IMR-90 (cell line): ENCODE results near the gene CAMK2G. TPM values are rescaled to one million over a fixed set of nuclear protein-coding genes. Genes with fewer than 3 reads are reported as not detected.

Experiments used
- ATAC-seq: fragments of 200-7000 bp; cut with Tn5 transposase; 2 replicates; pipeline ENCODE4 v1.9.1; 2020; ENCODE audit warnings: low read depth, mild to moderate bottlenecking, moderate library complexity
- BruUV-seq: library from RNA; stranded (reverse); fragments of 400-500 nt; replicated peaks from 2 replicates; lab custom pipeline; 2021; lab: Mats Ljungman, UMichigan
- CTCF ChIA-PET: fragments of 300-600 bp; formaldehyde crosslinking; extraction: SDS; loops from one replicate; lab custom pipeline; 2021; ENCODE audit warnings: antibody characterized with exemption; lab: Yijun Ruan, JAX
- POLR2A ChIA-PET: fragments of 300-600 bp; sonication (Branson Sonifier 250); formaldehyde crosslinking; loops from one replicate; lab custom pipeline; 2022; ENCODE audit warnings: antibody characterized with exemption; ENCODE audit not compliant: unreplicated experiment; lab: Charles Lee
- DNase-seq: peaks from one replicate; pipeline ENCODE4 v3.0.0; 2013
- H2AFZ ChIP-seq: replicated peaks from 2 replicates; pipeline ENCODE3; 2013; ENCODE audit warnings: low read length, mild to moderate bottlenecking; ENCODE audit not compliant: poor library complexity
- H2AK5ac ChIP-seq: 2 replicates; pipeline ENCODE4 v1.6.1; 2013; ENCODE audit warnings: low read depth, low read length, inconsistent platforms
- H2AK9ac ChIP-seq: replicated peaks from 2 replicates; pipeline ENCODE3; 2013; ENCODE audit warnings: mild to moderate bottlenecking, low read depth, low read length, moderate library complexity; ENCODE audit not compliant: poor library complexity
- H2BK120ac ChIP-seq: 2 replicates; pipeline ENCODE4 v1.6.1; 2013; ENCODE audit warnings: low read depth, low read length, inconsistent platforms
- H2BK15ac ChIP-seq: 3 replicates; pipeline ENCODE4 v1.6.1; 2013; ENCODE audit warnings: low read depth, low read length, inconsistent platforms
- H2BK20ac ChIP-seq: 2 replicates; pipeline ENCODE4 v1.6.1; 2013; ENCODE audit warnings: low read depth, mild to moderate bottlenecking, inconsistent platforms, low read length, moderate library complexity
- H2BK5ac ChIP-seq: 2 replicates; pipeline ENCODE4 v1.6.1; 2013; ENCODE audit warnings: mild to moderate bottlenecking, low read depth, low read length, inconsistent platforms; ENCODE audit not compliant: poor library complexity, severe bottlenecking
- H3K14ac ChIP-seq: replicated peaks from 2 replicates; pipeline ENCODE4 v1.6.1; 2013; ENCODE audit warnings: low read depth, low read length, inconsistent platforms
- H3K18ac ChIP-seq: 2 replicates; pipeline ENCODE4 v1.6.1; 2013; ENCODE audit warnings: low read depth, low read length, control low read depth
- H3K23ac ChIP-seq: 2 replicates; pipeline ENCODE4 v1.6.1; 2013; ENCODE audit warnings: low read depth, low read length, inconsistent platforms
- H3K27ac ChIP-seq: 2 replicates; pipeline ENCODE4 v1.5.1; 2013; ENCODE audit warnings: mild to moderate bottlenecking, control low read depth, low read length; ENCODE audit not compliant: insufficient read depth
- H3K27me3 ChIP-seq: 2 replicates; pipeline ENCODE4 v1.6.1; 2013; ENCODE audit warnings: low read length; ENCODE audit not compliant: control insufficient read depth, insufficient read depth
- H3K36me3 ChIP-seq: 2 replicates; pipeline ENCODE4 v1.6.1; 2013; ENCODE audit warnings: low read length, mixed read lengths; ENCODE audit not compliant: control insufficient read depth, insufficient read depth
- H3K4ac ChIP-seq: 2 replicates; pipeline ENCODE4 v1.6.1; 2013; ENCODE audit warnings: low read depth, low read length, inconsistent platforms
- H3K4me1 ChIP-seq: 2 replicates; pipeline ENCODE4 v1.6.1; 2013; ENCODE audit warnings: low read length, mixed read lengths; ENCODE audit not compliant: control insufficient read depth, insufficient read depth
- H3K4me2 ChIP-seq: 2 replicates; pipeline ENCODE4 v1.6.1; 2013; ENCODE audit warnings: low read depth, mild to moderate bottlenecking, control low read depth, low read length, moderate library complexity
- H3K4me3 ChIP-seq: 2 replicates; pipeline ENCODE4 v1.5.1; 2013; ENCODE audit warnings: low read depth, mild to moderate bottlenecking, control low read depth, low read length, moderate library complexity; ENCODE audit not compliant: insufficient read depth
- H3K56ac ChIP-seq: 2 replicates; pipeline ENCODE4 v1.6.1; 2013; ENCODE audit warnings: low read length, inconsistent platforms; ENCODE audit not compliant: insufficient read depth; ENCODE audit errors: extremely low read depth
- H3K79me1 ChIP-seq, 2 experiments: 2 replicates each; pipeline ENCODE4 v1.6.1; 2013; ENCODE audit warnings: low read length in 2 of 2, inconsistent platforms in 1 of 2, low read depth in 1 of 2
- H3K9ac ChIP-seq: 2 replicates; pipeline ENCODE4 v1.6.1; 2013; ENCODE audit warnings: low read depth, low read length, control low read depth
- H3K9me1 ChIP-seq: 2 replicates; pipeline ENCODE4 v1.6.1; 2013; ENCODE audit warnings: low read length, inconsistent platforms; ENCODE audit not compliant: insufficient read depth
- H3K9me3 ChIP-seq: 2 replicates; pipeline ENCODE4 v1.6.1; 2013; ENCODE audit warnings: low read length; ENCODE audit not compliant: control insufficient read depth, insufficient read depth
- H4K20me1 ChIP-seq: 2 replicates; pipeline ENCODE4 v1.6.1; 2013; ENCODE audit warnings: low read length, inconsistent platforms; ENCODE audit not compliant: insufficient read depth
- H4K5ac ChIP-seq: 2 replicates; pipeline ENCODE4 v1.6.1; 2013; ENCODE audit warnings: mild to moderate bottlenecking, low read depth, low read length, control low read depth
- H4K8ac ChIP-seq, 2 experiments: 2 replicates each; pipeline ENCODE4 v1.6.1; 2013; ENCODE audit warnings: low read depth in 2 of 2, low read length in 2 of 2, control low read depth in 1 of 2, inconsistent platforms in 1 of 2
- H4K91ac ChIP-seq: 2 replicates; pipeline ENCODE4 v1.6.1; 2013; ENCODE audit warnings: low read depth, low read length, inconsistent platforms; ENCODE audit not compliant: insufficient read depth
- BHLHE40 ChIP-seq: fragments of 150-350 bp; IDR thresholded peaks from 2 replicates; pipeline ENCODE4 v1.6.1; 2016; ENCODE audit warnings: mild to moderate bottlenecking, low read depth, low read length
- CEBPB ChIP-seq: IDR thresholded peaks from 2 replicates; pipeline ENCODE4 v1.6.1; 2012; ENCODE audit warnings: low read depth, low read length, improper control_type of control experiment
- CHD1 ChIP-seq: IDR thresholded peaks from 2 replicates; pipeline ENCODE4 v1.6.1; 2012; ENCODE audit warnings: low read depth, low read length, improper control_type of control experiment
- MAFK ChIP-seq: IDR thresholded peaks from 2 replicates; pipeline ENCODE4 v1.6.1; 2012; ENCODE audit warnings: low read depth, low read length, improper control_type of control experiment
- MAZ ChIP-seq: IDR thresholded peaks from 2 replicates; pipeline ENCODE4 v1.6.1; 2012; ENCODE audit warnings: low read depth, mild to moderate bottlenecking, low read length, improper control_type of control experiment, moderate library complexity, borderline replicate concordance
- USF2 ChIP-seq: fragments of 150-350 bp; IDR thresholded peaks from 2 replicates; pipeline ENCODE4 v1.6.1; 2017; ENCODE audit warnings: mild to moderate bottlenecking, antibody characterized with exemption, low read length, low read depth
- WGBS, 2 experiments: methylation state at CpG; one replicate each; pipeline versions ENCODE4 v1.1.5 to v1.1.7; 2013; ENCODE audit warnings: missing lambda C conversion rate in 2 of 2; ENCODE audit not compliant: insufficient read length in 1 of 2; ENCODE audit errors: extremely low coverage in 2 of 2; 5-methylcytosine and 5-hydroxymethylcytosine counted together
- dilution Hi-C: fragments of 300-500 bp; cut with HindIII; formaldehyde crosslinking; loops from one replicate; pipeline ENCODE4 v1.14.3; 2018; ENCODE audit warnings: low sequenced_read_pairs; ENCODE audit not compliant: unreplicated experiment
- in situ Hi-C: fragments of 300-500 bp; cut with MboI; formaldehyde crosslinking; loops from 3 replicates; pipeline ENCODE4 v1.14.3; 2019; ENCODE audit warnings: low sequenced_read_pairs, inconsistent platforms, mixed read lengths
- intact Hi-C: fragments of 100-400 bp; cut with micrococcal nuclease; formaldehyde crosslinking; loops from 2 replicates; pipeline ENCODE4 v1.10.0; 2022
- polyA plus RNA-seq, 3 experiments: library from polyadenylated mRNA; depleted of rRNA; stranded (reverse); fragments of >200 nt; gene quantifications; 2 replicates each; pipeline ENCODE4 v1.2.3, GENCODE V29; 2012; ENCODE audit warnings: low replicate concordance in 1 of 3
- total RNA-seq: library from RNA; depleted of rRNA; stranded (reverse); fragments of >200 nt; gene quantifications from 2 replicates; pipeline ENCODE4 v1.2.3, GENCODE V29; 2012

Gene CAMK2G
- total and polyA plus RNA-seq, 2 of the 4 experiments (the other 2 are of a cell fraction) = 20.4 to 25.4 TPM

GRCh38 chr10:73838827-73839226 is 35.5 kb downstream of the CAMK2G start:
- no peak overlapping the region for H3K56ac ChIP-seq
- peaks cover 27% of the 10 kb centered on the region; the same call in 1 of the 2 replicates for H3K9me1 ChIP-seq
- ChIA-PET CTCF (no interaction called here), POLR2A (no interaction called here)
- no peak overlapping the region for H2AK5ac ChIP-seq
- H3K4me3 ChIP-seq = no peak overlapping the region
- H3K27ac ChIP-seq = no peak overlapping the region
- no peak overlapping the region for H3K18ac ChIP-seq
- peaks cover 15% of the 10 kb centered on the region for H3K4me1 ChIP-seq
- no peak overlapping the region for H3K23ac ChIP-seq
- no peaks in the 10 kb centered on the region for H3K9me3 ChIP-seq
- H2BK15ac ChIP-seq = no peak overlapping the region
- H2BK5ac ChIP-seq = no peak overlapping the region
- H2BK20ac ChIP-seq = 0 out of 2 replicates have a peak overlapping the region, but pooled peaks have one; percentile 12
- in situ Hi-C loops = no loop called here
- TF ChIP-seq USF2 = no peak
- TF ChIP-seq MAZ = no peak
- no peak for TF ChIP-seq BHLHE40
- no peak for TF ChIP-seq CHD1
- TF ChIP-seq CEBPB = no peak
- no peak for TF ChIP-seq MAFK
- peaks cover 0 to 18% of the 10 kb centered on the region in 2 experiments; a peak in 3 of 4 replicates for H3K79me1 ChIP-seq
- no peak overlapping the region for H4K8ac ChIP-seq
- H2AK9ac ChIP-seq = no peak overlapping the region
- H3K4ac ChIP-seq = no peak overlapping the region
- no peak overlapping the region for H3K9ac ChIP-seq
- dilution Hi-C loops = no loop called here
- H4K5ac ChIP-seq = no peak overlapping the region
- ATAC-seq (no peak), DNase-seq (peak; percentile 27)
- no peak overlapping the region for H4K91ac ChIP-seq
- no peak overlapping the region for H3K4me2 ChIP-seq
- 89% methylated on average over 5 of the region's 8 CpGs; no CpG with 5 or more reads in 1 of the 2 experiments for WGBS, 2 experiments
- H4K20me1 ChIP-seq = 0 out of 2 replicates have a peak, but pooled peaks cover 3% of the 10 kb centered on the region
- no peak overlapping the region for H2BK120ac ChIP-seq
- no peaks in the 10 kb centered on the region for H3K27me3 ChIP-seq
- H2AFZ ChIP-seq = no peak overlapping the region
- BruUV-seq = no TSS peak
- peaks cover 32% of the 10 kb centered on the region; the same call in 1 of the 2 replicates for H3K36me3 ChIP-seq
- intact Hi-C loops = no loop called here
- H3K14ac ChIP-seq = no peak overlapping the region
